Muscle of back (tissue), 11 donors: ENCODE data around the gene TPCN2. TPM values are rescaled to one million over a fixed set of nuclear protein-coding genes. Genes with fewer than 3 reads are reported as not detected.

Experiments
- DNase-seq, 3 donors: peaks; one replicate each; pipeline versions ENCODE4 v3.0.0 to v3.0.0-alpha.2; 2013
- polyA plus RNA-seq, 10 donors: library from polyadenylated mRNA; unstranded; fragments of 120-200 nt; gene quantifications; one replicate each; pipeline ENCODE4 v1.2.1, GENCODE V29; 2013; ENCODE audit not compliant: insufficient read length in 10 of 10

TPCN2 gene
- polyA plus RNA-seq, 10 donors, result 5.8 to 10.4 (median 7.7) TPM

- DNase-seq, result no peak
Measured at GRCh38 chr11:69037074-69037473, 11.7 kb upstream of the TPCN2 start.

- no peak for DNase-seq
Measured at GRCh38 chr11:69037544-69037943, 11.2 kb upstream of the TPCN2 start.

GRCh38 chr11:69039501-69039900 is 9.2 kb upstream of the TPCN2 start:
- no peak for DNase-seq

GRCh38 chr11:69040051-69040450 is 8.7 kb upstream of the TPCN2 start:
- DNase-seq, result no peak

GRCh38 chr11:69040581-69041260 is 8.0 kb upstream of the TPCN2 start:
- peak in 1 of 3 donors; percentile 89 for DNase-seq

- no peak for DNase-seq
Measured at GRCh38 chr11:69041516-69041915, 7.2 kb upstream of the TPCN2 start.

GRCh38 chr11:69044111-69045013 is 4.4 kb upstream of the TPCN2 start:
- peak; percentile 30 to 70 (median 64) for DNase-seq

GRCh38 chr11:69048031-69048693 is 570 bp upstream of the TPCN2 start:
- no peak for DNase-seq

- DNase-seq, result no peak
Measured at GRCh38 chr11:69049490-69049867, 747 bp downstream of the TPCN2 start.

- no peak for DNase-seq
Measured at GRCh38 chr11:69050592-69051380, 2.1 kb downstream of the TPCN2 start.

GRCh38 chr11:69051381-69052342 is 2.9 kb downstream of the TPCN2 start:
- no peak for DNase-seq

- DNase-seq, result no peak
Measured at GRCh38 chr11:69052343-69053168, 3.8 kb downstream of the TPCN2 start.

- DNase-seq, result no peak
Measured at GRCh38 chr11:69053169-69053477, 4.4 kb downstream of the TPCN2 start.

- DNase-seq, result no peak
Measured at GRCh38 chr11:69053546-69054396, 5.0 kb downstream of the TPCN2 start.

GRCh38 chr11:69054397-69055211 is 5.9 kb downstream of the TPCN2 start:
- DNase-seq, result no peak

GRCh38 chr11:69055212-69055586 is 6.5 kb downstream of the TPCN2 start:
- DNase-seq, result no peak

- no peak for DNase-seq
Measured at GRCh38 chr11:69055598-69056516, 7.1 kb downstream of the TPCN2 start.
